HG03196 (cell line): ENCODE measurements around the gene TRAPPC14.
"Not testable (repeated sequence)": the region's sequence is repeated elsewhere in the genome, so short reads cannot be mapped to it uniquely, and the experiment has no call there.

Experiments used
- ATAC-seq: cut with Tn5 transposase; IDR thresholded peaks from one replicate; pipeline ENCODE4 v1.9.1; 2021; ENCODE audit not compliant: unreplicated experiment

The TRAPPC14 gene

GRCh38 chr7:100158229-100159098 lies at the start of gene TRAPPC14:
TRAPPC14 (minus strand) TSS chr7:100158723; CDS start chr7:100158499, 224 bp downstream.
- ATAC-seq, result peak; percentile 59

GRCh38 chr7:100204454-100204853 lies 45.9 kb upstream of the TRAPPC14 start:
- no peak for ATAC-seq

GRCh38 chr7:100200693-100201092 lies 42.2 kb upstream of the TRAPPC14 start:
- no peak for ATAC-seq

GRCh38 chr7:100198266-100198665 lies 39.7 kb upstream of the TRAPPC14 start:
- no peak for ATAC-seq

- ATAC-seq, result not testable (repeated sequence)
These were observed 37.4 kb upstream of the TRAPPC14 start for GRCh38 chr7:100195901-100196322.

GRCh38 chr7:100195222-100195621 lies 36.7 kb upstream of the TRAPPC14 start:
- no peak for ATAC-seq

- ATAC-seq, result no peak
These were observed 34.4 kb upstream of the TRAPPC14 start for GRCh38 chr7:100192969-100193368.

GRCh38 chr7:100192281-100192862 lies 33.8 kb upstream of the TRAPPC14 start:
- not testable (repeated sequence) for ATAC-seq

- no peak for ATAC-seq
These were observed 33.3 kb upstream of the TRAPPC14 start for GRCh38 chr7:100191775-100192174.

GRCh38 chr7:100190048-100190711 lies 31.7 kb upstream of the TRAPPC14 start:
- no peak for ATAC-seq

- ATAC-seq, result no peak
These were observed 30.5 kb upstream of the TRAPPC14 start for GRCh38 chr7:100189061-100189460.

- no peak for ATAC-seq
These were observed 27.2 kb upstream of the TRAPPC14 start for GRCh38 chr7:100185726-100186125.

GRCh38 chr7:100183090-100183489 lies 24.6 kb upstream of the TRAPPC14 start:
- ATAC-seq, result not testable (repeated sequence)

- not testable (repeated sequence) for ATAC-seq
These were observed 24.1 kb upstream of the TRAPPC14 start for GRCh38 chr7:100182616-100183015.

GRCh38 chr7:100180084-100180483 lies 21.6 kb upstream of the TRAPPC14 start:
- ATAC-seq, result not testable (repeated sequence)

- peak; percentile 81 for ATAC-seq
These were observed 18.8 kb upstream of the TRAPPC14 start, which contains the start of the genes GPC2 and STAG3 for GRCh38 chr7:100177045-100178001. GPC2 (minus strand) TSS chr7:100177381; CDS start chr7:100177199, 182 bp downstream. STAG3 (plus strand) TSS chr7:100177918; CDS start chr7:100180557, 2,639 bp downstream.

- ATAC-seq, result no peak
These were observed 17.8 kb upstream of the TRAPPC14 start for GRCh38 chr7:100176096-100177044.

- ATAC-seq, result no peak
These were observed 16.9 kb upstream of the TRAPPC14 start for GRCh38 chr7:100175296-100175935.

GRCh38 chr7:100174582-100174981 lies 16.1 kb upstream of the TRAPPC14 start:
- no peak for ATAC-seq
